Left ventricle myocardium superior (tissue), 1 donor: ENCODE data around the gene CEP19. TPM values are rescaled to one million over a fixed set of nuclear protein-coding genes. Genes with fewer than 3 reads are reported as not detected.
"Not testable (repeated sequence)": the region's sequence is repeated elsewhere in the genome, so short reads cannot be mapped to it uniquely, and the experiment has no call there.

Experiments used
- ATAC-seq: fragments of 200-7000 bp; cut with Tn5 transposase; one replicate; pipeline ENCODE4 v1.9.1; 2020; ENCODE audit warnings: mild to moderate bottlenecking, moderate library complexity
- DNase-seq: peaks from one replicate; pipeline ENCODE4 v3.0.0-alpha.2; 2020
- intact Hi-C: fragments of 100-400 bp; cut with micrococcal nuclease; formaldehyde crosslinking; loops from one replicate; pipeline ENCODE4 v1.11.0; 2022
- long read RNA-seq: library from polyadenylated mRNA; unstranded; transcript quantifications from one replicate; pipeline ENCODE4 v2.0.0, GENCODE V29; 2021
- total RNA-seq: library from RNA; stranded (reverse); fragmentation: NEBNext Ultra II Directional; extraction: Animal tissue kit (Norgen Biotek cat#: 25700); gene quantifications from one replicate; pipeline ENCODE4 v1.2.1, GENCODE V29; 2021
- donor health status: DM: no; HTN: yes; CAD: no; lungs with severe emphysema.

Gene CEP19, protein sequence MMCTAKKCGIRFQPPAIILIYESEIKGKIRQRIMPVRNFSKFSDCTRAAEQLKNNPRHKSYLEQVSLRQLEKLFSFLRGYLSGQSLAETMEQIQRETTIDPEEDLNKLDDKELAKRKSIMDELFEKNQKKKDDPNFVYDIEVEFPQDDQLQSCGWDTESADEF
- total RNA-seq = 1.0 TPM
- long read RNA-seq, partial matches to known transcripts = 0 of 7 reads
- long read RNA-seq, other reads (novel, unspliced or antisense) = 5 of 7 reads

DNA sequence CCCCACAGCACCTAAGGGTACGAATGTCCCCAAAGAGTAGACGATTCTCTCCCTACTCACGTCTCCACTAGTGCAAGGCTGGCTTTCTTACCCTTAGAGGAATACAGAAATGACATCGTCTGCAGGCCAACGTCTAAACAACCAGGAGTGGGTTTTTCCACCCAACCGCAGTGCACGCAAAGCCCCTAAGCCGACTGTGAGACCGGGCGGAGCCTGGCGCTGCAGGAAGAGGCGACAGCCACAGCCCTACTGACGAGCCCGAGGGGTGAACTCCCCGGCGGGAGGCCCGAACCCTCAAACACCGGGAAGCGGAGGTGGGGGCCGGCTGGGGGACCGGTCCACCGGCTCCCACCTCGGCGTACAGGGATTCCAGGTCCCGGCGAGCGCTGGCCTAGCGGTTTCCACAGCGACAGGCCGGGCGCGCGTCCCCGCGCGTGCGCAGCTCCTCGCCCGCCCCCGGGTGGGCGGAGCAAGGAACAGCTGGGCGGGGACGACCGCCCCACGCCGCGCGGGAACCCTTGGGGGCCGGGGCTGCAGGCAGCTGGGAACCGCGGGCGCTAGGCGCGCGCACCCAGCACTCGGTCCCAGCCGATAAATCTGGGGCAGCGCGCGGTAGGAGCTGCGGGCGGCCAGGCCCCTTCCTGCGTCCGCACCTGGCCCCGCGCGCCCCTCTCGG is at the start of gene CEP19, which contains the start of gene PIGX:
Gene CEP19 (minus strand): TSS at position 413 of the 676 bp plus-strand sequence. CDS start 3,593 bp downstream, outside the sequence.
Gene PIGX (plus strand): TSS at position 540 of the 676 bp plus-strand sequence.
- DNase-seq = peak; percentile 93
- peak; percentile 99 for ATAC-seq
- intact Hi-C loops = no loop called here

DNA sequence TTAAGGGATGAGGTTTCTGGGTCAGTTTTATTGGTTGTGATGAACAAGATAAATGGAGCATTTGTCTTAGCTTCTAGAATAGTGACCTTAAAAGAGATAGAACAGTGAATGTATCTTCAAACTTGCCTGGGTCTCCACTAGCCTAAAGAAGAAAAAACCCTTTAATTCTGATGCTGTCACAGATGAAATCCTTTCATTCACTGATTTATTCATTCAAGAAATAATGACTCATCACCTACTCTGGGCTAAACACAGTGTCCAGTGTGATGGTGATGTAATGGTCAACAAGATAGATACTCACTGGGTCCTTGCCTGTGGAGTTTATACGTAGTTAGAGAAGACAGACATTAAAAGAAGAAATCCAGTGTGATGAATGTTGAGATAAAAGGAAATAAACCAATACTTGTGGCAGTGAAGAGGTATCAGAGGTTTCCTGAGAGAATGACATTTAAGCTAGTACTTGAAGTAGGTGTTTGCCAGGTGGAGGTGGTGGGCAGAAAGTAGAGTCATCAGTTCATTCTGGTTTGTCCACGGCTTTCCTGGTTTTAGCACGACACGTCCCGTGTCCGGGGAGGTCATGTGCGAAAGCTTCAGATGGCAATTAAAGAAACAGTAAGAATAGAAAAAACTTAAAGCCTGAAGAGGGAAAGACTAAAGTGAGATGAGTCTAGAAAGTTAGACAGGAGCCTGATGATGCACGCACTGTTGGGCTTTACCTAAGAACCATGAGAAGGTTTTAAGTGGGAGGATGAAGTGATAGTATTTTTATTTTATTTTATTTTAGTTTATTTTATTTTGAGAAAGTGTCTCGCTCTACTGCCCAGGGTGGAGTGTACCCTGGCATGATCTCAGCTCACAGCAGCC is 46.1 kb upstream of the CEP19 start:
- intact Hi-C loops = no loop called here
- ATAC-seq = peak; percentile 47
- no peak for DNase-seq

DNA sequence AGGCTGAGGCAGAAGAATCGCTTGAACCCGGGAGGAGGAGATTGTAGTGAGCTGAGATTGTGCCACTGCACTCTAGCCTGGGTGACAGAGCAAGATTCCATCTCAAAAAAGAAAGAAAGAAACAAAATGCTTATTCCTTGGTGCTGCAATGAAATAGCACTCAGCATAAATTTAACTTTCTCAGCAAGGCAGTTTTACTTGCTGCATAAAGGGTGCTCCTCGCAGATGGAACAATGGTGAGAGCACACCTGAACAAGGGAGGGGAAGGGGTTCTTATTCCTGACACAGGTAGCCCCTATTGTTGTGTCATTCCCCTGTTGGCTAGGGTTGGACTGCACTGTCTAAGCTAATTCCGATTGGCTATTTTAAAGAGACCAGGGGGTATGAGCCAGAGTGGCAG is 44.7 kb upstream of the CEP19 start:
- ATAC-seq (no peak), DNase-seq (no peak)
- intact Hi-C loops = no loop called here

DNA sequence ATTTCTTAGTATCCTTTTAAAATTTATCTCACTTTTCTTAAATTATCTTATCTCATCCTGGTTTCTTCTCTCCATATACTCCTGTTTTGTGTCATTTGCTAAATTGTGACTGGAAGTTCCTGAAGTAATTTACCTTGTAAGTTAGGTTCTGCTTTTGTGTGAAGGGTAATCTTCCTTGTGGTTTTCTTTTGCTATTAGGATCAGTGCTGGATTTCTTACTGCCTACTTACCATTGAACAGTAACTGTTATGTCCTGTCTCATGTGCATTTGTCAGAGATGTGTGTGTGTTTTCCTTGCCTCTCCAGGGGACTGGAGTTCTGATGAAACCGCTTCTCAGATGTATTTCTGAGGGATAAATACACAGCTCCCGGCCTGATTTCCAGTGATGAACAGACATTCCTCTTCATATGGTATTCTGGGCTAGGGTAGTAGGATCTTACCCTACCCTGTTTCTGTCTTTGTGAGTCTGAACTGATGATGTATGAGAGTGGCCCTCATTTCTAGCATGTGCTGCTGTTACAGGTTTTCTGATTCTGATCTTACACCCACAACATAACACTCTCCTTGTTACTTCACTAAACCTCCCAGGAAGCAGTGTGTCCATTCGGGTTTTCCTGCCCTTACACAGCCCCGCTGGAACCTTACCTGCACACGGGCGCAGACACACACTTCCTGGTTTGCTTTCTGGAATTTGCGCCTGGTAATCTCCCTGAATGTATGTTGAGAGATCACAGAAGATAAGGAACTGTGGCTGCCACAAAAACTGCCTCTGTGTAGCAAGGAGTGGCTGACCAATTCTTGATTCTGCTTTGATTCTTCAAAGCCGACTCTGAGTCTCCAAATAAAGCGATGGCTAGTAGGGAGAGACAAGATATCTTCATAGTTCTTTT is 42.3 kb upstream of the CEP19 start:
- intact Hi-C loops = no loop called here
- ATAC-seq (no peak), DNase-seq (no peak)

DNA sequence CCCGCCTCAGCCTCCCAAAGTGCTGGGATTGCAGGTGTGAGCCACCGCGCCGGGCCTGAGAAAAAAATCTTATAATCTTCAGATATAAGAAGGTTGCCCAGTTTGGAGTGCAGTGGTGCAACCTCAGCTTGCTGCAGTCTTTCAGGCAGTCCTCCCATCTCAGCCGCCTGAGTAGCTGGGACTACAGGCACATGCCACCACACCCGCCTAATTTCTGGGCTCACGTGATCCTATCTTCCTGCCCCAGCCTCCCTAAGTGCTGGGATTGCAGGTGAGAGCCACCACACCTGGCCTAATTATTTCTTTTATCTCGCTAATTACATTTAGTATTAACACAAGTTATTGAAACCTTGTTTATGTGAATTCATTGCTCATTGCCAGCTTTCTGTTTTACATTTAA is 41.2 kb upstream of the CEP19 start:
- no peak for ATAC-seq
- no peak for DNase-seq
- intact Hi-C loops = no loop called here

DNA sequence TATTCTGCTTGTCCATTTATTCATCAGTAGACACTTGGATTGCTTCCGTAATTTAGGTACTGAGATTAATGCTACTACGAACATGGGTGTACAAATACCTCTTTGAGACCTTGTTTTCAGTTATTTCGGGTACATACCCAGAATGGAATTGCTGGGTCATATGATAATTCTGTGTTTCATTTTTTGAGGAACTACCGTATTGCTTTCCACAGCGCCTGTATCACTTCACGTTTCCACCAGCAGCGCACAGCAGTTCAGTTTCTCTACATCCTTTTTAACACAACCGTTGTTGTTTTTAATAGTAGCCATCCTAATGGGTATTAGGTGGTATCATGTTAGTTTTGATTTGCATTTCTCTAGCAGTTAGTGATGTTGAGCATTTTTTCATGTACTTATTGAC is 37.1 kb upstream of the CEP19 start:
- DNase-seq (no peak), ATAC-seq (no peak)
- intact Hi-C loops = no loop called here

DNA sequence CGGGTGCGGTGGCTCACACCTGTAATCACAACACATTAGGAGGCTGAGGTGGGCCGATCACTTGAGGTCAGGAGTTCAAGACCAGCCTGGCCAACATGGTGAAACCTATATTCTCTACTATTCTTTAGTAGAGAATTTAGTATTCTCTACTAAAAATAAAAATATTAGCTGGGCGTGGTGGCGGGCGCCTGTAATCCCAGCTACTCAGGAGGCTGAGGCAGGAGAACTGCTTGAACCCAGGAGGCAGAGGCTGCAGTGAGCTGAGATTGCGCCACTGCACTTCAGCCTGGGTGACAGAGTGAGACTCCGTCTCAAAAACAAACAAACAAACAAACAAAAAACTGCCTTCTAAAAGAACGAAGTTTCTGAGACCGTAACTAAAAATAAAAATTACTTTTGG is 31.5 kb upstream of the CEP19 start:
- DNase-seq, intact Hi-C loops, ATAC-seq: not testable (repeated sequence)

DNA sequence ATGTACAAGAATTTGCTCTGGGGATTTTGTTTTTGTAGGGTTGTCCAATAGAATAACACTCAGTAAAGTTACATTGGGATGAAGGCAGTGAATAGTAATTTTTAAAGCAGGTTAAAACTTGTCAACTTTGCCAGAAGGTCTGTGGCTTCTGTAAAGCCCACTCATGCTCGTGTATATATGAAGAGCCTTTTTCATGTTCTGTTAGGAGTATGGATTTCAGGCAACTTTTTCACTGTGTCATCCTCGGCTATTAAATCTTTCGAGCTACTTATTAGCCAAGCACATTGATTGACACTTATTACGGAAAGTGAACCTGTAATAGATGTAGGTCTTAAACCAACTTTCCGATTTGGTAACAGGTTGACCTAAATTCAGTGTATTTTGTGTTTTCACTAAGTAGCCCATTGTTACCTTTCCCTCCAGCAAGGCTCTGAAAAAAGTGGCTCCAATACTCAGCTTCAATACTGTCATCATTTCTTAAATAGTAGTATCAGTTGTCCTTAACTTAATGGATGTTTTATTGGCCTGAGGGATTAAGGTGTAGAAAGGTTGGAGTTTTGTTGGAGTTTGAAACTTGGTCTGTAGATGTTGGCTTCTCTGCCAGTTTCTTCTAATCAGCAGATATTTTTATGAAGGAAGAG is 29.3 kb upstream of the CEP19 start:
- intact Hi-C loops = no loop called here
- no peak for DNase-seq

DNA sequence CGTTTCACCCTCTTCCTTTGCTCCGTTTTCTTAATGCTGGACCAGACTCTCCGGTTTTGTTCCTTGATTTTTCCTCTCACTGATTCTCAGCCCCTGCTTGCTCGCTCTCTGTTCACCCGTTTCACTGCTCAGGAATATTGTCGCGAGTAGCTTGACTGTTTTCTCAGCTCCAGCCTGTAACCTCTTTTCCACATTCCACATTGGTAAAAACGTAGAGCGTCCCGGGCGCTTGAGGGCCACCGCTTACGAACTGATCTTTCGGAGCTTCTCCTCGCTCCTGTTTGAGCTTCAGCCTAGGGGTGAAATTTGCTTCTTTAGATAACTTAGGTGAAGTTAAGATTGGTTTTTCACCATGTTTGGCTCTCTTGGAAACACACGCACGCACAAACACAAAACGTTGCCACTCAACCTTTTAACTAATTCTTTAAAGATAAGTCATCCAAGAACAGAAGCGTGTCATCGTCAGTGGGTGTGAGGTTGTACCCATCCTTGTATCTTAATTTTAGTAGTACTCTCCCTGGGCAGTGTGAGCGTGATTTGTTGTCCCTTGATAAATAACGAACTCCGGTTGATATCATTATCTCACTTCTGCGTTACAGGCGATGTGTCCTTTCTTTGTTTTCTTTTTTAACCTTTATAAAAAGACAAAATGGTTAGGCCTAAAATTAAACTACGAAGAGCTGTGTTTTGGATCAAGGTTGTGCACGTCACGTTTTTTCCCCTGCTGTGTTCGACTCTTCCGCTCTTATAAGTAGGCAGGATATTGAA is 28.6 kb upstream of the CEP19 start:
- DNase-seq = peak; percentile 38
- intact Hi-C loops = no loop called here
- peak; percentile 17 for ATAC-seq

More for the DNA sequence above, 29.3 kb upstream of the CEP19 start:
- ATAC-seq = no peak

DNA sequence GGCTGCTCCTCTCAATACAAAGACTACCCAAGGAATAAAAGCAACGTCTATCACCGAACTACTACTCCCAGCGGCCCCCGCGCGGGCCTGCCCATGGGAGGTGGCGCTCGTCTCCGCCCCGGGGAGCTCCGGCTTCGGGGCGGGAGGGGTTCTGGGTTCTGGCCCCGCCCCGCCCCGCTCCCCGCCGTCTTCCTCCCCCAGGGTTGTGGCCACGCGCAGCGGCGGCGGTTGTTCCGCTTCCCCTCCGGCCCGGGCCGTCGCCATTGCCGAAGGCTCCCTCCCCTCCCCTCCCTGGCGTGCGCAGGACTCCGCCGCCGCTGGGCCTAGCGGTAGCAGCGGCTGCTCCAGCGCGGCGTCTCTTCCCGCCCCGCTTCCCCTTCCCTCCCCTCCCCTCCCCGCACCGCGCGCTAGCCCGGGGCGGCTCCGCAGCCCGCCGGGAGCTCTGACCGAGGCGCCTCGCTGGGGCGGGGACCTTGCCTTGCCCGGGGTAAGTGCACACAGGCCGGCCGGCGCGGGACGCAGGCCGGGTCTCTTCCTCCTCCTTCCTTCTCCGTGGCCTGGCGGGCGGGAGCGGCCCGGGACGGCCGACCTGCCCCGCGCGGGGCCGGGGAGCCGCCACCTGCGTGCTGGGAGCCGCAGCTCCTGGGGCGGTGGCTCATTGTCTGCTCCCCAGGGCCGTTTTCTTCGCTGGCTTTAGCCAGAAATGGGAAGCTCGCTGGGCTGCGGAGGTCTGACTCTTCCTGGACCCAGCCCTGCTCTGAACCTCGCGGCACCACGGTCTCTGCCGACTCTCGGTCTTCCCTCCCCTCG is 27.8 kb upstream of the CEP19 start, which contains the start of gene PAK2:
Gene PAK2 (plus strand): TSS at position 187 of the 810 bp plus-strand sequence. CDS start 42,790 bp downstream, outside the sequence.
- intact Hi-C loops = no loop called here
- ATAC-seq (peak; percentile 96), DNase-seq (peak; percentile 96)

DNA sequence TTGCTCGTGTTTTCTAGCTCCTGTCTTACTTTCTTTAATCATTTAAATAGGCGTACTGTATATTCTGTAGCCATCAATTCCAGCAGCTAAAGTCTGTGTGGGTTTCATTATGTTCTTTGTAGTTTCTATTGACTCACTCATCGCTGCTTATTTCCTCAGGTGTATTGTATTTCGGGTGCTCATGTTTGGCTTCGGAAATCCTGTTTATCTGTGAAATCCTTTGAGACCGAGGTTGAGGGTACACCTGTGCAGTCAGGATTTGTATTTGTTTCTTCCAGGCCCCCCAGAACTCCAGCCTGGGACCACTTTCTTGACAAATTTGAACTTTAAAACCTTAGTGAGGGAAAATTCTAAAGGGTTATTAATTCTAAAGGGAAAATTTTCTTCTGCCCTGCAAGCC is 25.6 kb upstream of the CEP19 start:
- intact Hi-C loops = no loop called here
- ATAC-seq (no peak), DNase-seq (no peak)

DNA sequence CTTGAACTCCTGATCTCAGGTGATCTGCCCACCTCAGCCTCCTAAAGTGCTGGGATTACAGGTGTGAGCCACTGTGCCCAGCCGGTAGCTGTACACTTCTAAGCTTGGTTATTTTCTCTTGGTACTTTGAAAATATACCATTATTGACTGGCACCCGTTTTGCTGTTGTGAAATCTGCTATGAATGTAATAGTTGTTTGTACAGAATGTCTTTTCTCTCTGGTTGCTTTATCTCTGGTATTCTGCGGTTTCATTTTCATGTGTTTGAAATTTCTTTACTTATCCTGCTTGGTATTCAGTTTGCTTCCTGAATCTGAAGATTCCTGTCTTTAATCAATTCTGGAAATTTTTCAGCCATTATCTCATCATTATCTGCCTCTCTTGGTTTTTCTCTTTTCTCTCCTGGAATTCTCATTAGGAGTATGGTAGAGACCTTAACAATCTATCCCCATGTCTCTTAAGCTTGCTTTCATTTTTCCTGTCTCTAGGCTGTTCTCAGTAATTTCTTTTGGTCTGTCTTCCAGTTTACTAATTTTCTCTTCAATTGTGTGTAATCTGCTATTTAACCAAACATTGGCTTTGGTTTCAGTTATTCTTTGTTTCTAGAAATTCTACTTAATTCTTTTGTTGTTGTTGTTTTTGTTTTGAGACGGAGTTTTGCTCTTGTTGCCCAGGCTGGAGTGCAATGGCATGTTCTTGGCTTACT is 24.8 kb upstream of the CEP19 start:
- ATAC-seq (no peak), DNase-seq (no peak)
- intact Hi-C loops = no loop called here

DNA sequence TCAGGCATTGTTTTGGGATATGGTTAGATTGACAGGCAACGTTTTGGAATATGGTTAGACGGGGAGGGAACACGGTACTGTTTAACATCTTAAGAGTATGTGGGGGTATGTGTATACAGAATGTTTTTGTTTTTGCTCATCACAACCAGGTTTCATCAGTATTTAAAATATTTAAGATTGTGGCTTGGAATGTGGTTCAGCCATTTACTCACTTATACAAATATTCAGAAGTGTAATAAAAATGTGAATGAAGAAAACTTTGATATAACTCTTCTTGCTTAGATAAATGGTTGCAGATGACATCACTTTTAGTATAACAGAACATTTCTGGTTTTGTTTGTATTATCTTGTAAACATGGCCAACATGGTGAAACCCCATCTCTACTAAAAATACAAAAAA is 23.7 kb upstream of the CEP19 start:
- intact Hi-C loops = no loop called here
- no peak for ATAC-seq
- no peak for DNase-seq

DNA sequence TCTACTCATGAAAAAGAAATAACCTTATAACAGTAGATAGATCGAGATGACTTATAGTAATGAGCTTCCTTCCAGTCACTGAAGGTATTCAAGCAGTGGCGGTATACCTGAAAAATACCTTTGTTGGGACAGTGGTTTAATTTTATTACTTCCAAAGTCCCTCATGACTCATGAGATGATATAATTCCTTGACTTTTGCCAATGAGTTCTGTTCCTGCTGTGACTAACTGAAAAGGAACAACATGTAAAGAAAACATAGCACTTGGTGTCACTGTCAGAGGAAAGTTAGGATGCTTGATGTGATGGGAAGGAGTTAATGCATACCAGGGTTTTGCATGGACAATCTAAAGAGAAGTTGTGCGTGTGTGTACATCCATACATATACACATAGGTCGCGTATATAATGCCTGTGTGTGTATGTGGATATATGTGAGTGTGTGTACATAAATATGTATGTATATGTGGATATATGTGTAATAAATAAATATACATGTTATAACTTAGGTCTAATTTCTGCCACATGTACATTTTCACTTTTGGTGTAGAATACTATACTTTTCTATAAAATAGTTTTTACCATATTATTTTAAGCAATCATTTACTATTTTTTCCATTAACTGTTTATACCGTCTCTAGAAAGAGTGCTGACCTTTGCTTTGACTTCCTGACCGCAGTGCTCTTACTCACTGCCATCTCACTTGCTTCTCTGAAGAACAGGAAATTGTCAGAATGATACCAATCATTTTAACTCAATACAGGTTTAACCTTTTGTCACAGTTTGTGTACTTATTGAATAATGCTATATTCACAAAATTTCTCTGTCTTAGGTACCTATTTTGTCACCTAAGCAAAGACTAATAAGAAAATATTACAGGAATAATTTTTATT is 15.0 kb upstream of the CEP19 start:
- no peak for ATAC-seq
- intact Hi-C loops = no loop called here
- DNase-seq = no peak

DNA sequence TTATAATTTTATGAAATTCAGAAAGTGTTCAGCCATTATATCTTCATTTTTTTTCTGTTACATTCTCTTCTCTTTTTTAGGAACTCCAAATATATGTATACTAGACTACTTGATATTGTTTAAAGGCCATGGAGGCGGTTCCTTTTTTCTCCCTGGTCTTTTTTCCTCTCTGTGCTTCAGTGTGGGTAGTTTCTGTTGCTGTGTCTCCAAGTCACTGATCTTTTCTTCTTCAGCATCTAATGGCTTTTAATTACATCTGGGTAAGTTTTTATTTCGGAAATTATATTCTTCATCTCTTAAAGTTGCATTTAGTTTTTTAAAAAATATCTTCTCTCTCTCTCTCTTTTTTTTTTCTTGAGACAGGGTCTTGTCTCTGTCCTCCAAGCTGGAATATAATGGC is 9.0 kb upstream of the CEP19 start:
- ATAC-seq (no peak), DNase-seq (no peak)
- intact Hi-C loops = no loop called here
